Measurements from ENCODE around the gene WBP2.

Gene WBP2

GRCh38 chr17:75844530-75845057 is 10.5 kb downstream of the WBP2 start:
- DNase-seq = no peak

DNA sequence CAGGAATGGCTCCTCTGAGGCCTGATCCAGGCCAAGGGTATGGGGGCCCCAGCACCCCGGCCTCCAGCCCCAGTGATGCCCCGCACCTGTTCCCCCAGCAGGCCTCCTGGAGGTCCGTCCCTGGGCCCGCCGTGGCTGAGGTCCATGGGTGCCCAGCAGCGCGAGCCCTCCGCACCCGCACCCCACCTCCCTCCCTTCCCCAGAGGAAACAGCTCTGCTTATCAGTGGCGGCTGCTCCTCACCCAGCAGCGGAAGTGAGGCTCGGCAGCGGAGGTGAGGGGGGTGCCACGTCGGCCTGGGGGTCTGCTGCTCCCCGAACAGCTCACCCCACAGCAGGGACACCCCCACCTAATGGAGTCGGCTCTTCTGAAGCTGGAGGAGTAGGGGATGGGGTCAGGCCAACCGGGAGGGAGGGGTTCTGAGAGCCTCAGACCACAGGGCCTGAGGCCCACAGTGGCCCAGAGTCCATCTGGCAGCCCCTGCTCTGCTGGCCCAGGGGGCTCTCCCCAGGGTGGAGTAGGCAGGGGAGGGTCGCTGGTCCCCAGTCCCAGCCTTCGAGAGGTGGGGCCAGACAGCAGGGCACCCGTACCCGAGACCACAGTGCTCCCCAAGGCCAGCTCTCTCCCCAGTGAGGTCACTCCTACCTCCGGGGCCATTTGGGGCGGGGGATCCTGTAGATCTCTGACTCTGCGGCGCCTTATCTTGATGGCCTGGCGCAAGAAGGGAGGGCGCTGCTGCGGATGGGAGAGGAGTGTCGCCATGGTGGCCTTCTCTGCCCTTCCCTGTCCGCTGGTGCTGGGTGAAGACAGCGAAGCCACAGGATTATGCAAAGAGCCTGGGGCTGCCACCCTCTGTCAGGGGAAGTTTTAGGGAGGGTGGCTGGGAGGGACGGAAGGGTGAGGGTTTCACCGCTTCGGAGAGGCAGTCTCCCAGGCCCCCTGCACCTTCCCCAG is 11.3 kb downstream of the WBP2 start, which contains the start of gene UNC13D:
Gene UNC13D (minus strand): TSS at position 828 of the 953 bp plus-strand sequence. CDS start 67 bp downstream, at position 761.
- no peak for DNase-seq

DNA sequence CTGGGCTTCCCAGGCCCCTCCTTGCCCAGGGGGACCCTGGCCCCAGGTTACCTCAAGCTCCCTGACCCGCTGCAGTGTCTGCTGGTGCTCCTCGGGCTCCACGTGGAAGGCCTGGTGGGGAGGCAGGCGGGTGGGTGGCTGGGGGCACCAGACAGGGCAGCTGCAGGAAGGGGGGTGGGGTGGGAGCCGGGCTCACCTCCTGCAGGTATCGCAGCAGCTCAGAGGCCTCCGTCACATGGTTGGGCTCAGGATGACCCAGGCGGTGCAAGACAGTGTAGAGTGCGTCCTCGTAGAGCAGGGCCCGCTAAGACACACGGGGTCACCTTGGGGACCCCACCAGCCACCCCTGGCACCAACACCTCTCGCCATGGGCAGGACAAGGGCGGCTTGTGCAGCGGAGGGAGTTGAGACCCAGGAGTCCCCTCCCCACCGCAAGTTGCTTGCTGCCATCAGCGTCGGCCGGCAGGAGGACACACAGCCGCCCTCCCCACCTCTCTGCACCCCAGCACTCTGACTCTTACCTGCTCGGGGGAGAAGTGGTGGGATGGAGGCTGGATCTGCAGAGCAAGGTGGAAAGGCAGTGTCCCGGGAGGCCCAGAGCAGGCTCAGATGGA is 12.1 kb downstream of the WBP2 start:
- no peak for DNase-seq

DNA sequence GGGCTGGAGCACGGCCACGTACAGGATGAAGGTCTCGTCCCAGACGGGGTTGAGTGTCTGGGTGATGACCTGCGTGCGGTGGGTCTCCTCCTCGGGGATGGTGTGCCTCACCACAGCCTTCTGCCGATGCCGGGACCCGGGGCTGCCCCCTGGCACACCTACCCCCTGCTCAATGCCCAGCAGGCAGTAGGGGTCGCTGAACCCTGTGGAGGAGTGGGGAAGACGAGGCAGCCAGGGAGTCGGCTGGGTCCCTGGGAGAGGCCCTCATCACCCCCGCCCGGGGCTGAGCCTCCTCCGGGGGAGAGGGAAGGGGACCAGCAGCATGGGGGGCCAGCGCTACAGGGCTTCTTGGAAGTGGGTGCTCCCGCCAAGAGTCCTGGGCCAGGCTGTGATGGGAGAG is 12.7 kb downstream of the WBP2 start:
- DNase-seq = no peak

DNA sequence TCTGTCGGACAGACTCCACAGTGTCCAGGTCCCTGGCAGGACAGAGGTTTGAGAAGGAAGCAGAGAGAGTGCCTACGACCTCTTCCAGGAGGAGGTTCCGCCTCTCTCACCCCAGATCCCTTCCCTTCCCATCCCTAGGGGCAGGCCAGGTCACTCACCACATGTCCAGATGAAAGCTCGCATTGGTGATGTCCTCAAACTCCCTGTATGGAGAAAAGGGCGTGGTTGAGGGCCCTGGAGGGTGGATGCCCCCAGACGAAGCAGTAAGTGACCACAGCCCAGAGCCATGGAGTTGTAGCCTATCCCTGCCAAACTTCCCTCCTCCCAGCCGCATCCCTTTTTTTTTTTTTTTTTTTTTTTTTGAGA is 14.4 kb downstream of the WBP2 start:
- no peak for DNase-seq

DNA sequence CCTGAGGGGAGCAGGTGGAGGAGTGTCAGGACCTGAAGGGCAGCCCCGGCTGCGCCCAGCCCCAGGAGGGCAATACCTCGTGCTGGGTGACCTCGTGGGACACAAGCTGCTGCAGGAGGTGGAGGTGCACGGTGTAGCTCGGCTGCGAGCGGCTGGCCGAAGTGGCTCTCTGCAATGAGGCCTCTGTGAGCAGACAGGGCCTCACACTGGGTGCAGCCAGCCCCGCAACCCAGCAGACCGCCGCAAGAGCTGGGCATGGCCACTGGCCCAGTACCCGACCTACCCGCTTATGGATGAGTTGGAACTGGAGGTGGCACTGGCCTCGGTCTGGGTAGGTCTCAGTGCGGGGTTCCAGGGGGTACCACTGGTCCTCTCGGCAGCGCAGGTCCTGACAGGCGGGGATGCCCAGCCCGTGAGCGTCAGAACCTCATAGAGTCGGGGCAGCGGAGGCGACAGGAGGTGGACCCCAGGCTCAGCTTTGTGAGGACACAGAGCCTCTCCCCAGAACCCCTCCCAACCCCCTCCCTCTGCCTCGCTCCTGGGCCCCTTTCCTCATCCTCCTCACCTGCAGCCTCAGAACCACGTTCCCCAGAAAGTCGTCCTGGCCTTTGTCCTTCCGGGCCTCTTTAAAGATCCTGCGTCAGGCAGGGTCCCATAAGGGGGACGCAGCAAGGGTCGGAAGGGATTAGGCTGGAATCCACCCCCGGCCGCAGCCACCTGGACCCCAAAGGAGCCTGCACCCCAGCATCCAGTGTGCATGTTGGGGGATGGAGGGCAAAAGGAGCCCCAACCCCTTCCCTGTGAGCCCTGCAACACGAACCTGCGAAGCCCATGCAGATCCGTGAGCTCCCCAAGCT is 15.0 kb downstream of the WBP2 start:
- DNase-seq = no peak

GRCh38 chr17:75838410-75838809 is 16.7 kb downstream of the WBP2 start:
- DNase-seq = no peak

DNA sequence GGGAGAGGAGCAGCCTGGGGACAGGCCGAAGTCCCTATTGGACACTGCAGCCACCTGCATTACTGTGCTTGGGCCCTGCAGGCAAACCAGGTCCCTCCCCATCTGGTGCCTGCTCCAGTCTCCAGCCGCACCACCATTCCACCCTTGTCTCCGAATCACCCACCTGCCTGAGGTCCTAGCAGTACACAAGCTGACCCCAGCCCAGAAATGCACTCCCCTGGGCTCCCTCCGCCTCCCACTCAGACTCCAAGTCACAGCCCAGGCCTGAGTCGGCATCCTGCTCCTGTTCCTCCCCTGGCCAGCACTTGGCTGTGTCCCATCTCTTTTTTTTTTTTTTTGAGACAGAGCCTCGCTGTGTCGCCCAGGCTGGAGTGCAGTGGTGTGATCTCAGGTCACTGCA is 17.2 kb downstream of the WBP2 start:
- DNase-seq = no peak

DNA sequence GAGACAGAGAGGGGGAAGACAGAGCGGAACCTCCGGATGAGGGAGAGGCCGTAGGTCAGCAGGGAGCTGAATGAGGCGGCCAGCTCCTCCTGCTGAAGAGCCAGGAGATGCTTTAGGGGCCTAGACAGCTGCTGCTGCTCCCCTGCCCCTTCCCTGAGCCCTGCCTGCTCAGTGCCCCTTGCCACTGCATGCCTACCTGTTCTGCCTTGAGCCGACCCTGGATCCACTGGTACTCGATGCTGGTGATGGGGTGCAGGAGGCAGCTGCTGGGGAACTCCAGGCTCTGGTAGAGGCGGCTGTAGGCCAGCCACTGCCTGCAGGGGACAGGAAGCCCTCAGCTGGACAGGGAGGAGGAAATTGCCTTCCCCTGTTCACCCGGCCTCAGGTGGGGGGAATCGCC is 18.5 kb downstream of the WBP2 start:
- no peak for DNase-seq

GRCh38 chr17:75835654-75835987 is 19.5 kb downstream of the WBP2 start:
- DNase-seq = no peak

DNA sequence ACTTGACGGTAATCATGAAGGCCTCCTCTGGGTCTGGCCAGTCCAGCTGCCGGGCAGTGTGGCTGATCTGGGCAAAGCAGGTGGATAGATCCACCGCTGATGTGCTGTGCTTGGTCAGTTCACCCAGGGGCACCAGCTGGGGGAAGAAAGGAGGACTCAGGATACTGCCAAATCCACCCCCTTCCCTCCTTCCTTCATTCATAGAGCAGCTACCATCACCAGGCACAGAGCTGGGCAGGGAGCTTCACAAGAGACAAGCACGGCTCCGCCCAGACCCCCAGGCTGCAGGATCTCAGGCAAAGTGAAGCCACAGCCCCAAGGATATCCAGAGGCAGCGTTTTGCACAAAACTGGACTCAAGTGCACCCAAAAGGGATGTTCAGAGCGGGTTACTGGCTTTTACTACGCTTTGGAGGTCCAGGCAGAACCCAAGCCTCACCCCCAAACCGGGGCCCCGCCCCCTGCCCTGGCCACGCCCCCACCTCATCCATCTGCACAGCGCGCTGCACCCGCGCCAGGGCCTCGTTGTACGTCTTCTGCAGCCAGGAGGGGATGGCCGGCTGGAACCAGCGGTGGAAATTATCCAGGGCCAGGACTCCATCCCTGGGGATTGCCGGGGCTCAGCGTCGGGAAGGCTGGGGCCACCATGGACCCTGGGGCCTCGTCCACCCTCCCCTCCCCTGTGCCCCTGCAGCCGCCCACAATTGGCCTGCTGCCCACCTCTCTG is 20.0 kb downstream of the WBP2 start:
- DNase-seq = no peak

DNA sequence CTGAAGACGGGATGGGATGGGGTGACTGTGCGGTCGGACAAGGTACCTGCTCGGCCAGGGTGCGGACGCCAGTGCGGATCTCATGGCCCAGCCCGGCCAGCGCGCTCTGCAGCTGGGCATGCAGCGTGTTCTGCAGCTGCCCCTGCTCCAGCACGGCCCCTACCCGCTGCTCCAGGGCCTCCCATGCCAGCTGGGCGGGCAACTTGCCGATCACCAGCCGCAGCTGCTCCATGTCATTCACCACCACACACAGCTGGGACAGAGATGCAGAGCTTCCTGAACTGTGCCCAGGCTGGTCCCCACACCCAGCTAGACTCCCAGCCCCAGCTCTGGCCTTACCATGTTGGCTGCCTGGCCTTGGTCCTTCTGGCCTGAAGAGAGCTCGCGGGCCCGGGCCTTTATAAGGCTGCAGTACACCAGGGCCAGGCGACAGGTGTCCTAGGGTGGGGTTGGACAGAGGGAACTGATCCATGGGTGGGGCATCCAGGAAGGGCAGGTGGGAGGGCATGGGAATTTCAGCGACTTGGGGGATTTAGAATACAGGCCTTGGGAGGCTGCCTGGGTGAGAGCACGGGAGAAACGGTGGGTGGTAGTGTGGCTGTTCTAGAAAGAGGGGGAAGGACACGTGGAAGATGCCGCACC is 20.7 kb downstream of the WBP2 start:
- no peak for DNase-seq

DNA sequence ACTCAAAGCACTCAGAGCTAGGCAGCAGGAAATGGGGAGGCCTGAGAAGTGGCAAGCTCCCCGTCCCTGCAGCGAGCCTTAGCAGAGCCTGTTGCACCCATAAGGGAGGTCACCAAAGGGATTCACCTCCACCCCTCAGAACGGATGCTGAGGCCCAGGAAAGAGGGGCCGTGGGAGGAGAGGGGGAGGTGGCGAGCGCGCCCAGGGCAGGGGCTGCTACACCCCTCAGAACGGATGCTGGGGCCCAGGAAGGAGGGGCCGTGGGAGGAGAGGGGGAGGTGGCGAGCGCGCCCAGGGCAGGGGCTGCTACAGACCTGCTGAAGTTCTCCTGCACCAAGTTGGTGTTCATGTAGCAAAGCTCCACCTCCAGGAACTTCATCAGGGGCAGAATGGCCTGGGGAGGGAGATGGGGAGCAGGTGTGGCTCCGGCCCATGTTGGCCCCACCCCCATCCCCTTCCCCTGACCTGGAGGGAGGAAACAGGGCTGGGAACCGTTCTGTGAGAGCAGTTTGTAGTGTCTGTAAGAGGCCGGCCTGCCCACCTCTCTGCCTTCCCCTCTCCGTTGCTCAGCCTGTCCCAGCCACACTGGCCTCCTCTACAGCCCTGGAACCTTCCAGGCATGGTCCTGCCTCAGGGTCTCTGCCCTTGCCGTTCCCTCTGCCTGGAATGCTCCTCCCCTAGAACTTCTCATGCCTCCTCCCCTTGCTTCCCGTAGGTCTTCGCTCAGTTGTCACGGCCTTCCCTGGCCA is 22.3 kb downstream of the WBP2 start:
- no peak for DNase-seq

DNA sequence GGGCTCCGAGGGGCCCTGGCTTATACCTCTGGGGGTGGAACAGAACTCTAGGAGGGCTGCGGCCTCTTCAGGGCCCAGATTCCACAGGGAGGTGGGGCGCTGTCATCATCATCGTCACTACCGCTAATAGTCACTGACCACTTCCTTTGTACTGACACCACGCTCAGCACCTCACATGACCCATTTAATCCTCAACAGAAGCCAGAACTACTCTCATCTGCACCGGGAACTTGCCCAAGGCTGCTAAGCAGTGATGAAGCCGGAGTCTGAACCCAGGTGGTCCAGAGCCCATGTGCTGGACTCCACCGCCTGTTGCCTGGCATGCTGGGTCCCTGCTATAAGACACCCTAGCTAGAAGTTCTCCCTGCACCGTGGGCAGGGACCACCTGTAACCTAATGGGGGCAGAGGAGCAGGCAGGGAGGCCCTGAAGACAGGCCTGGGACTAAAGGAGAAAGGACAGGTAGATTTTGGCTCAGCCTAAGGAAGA is 22.9 kb downstream of the WBP2 start:
- DNase-seq = peak; percentile 68

GRCh38 chr17:75831032-75831571 is 24.0 kb downstream of the WBP2 start:
- DNase-seq = no peak

DNA sequence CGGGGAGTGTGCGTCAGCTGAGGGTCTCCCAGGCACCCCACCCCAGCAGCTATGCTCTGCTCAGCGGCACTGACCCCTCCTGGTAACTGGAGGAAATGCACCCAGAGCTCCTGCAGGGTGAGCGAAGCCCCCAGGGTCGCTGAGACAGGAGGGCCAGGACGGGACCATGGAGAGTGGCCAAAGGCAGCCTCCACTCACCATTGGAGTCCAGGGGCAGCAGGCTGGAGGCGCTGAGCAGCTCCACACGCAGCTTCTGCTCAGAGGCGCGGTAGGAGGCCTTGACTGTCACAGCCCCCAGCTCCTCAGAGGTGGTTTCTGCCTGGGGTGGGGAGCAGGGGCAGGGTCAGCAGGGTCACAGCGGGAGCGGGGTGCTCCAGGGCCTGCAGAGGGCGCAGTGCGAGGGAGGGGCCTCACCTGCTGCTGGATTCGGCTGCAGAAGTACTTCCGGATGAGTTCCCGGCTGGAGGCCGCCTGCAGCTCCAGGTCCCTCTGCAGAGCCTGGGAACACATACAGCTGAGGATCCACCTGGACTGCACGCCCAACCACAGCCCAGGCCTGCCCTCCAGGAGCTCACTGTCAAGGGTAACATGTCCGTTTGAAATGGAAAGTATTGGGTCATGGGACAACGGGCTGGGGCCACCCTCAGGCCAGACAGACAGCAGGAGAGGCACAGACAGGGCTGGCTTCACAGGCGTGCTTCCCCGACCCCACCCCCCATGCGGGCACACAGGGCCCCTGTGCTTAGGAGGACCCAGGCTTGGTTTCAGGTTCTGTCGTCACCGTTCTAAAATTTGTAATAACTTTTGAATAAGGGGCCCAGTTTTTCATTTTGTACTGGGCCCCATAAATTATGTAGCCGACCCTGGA is 24.7 kb downstream of the WBP2 start:
- no peak for DNase-seq

DNA sequence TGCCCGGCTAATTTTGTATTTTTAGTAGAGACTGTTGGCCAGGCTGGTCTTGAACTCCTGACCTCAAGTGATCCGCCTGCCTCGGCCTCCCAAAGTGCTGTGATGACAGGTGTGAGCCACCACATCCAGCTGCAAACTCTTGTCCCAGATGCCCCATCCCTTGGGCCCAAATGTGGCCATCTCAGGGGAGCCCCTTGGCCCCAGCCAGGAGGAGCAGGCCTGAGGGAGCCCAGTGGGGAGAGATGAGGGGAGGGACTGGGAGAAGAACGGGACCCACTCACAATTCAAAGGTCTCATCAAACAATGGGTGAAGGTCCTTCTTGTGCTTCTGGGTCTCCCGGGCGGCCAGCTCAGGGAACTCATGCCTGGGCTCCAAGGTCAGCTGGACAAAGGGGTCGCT is 25.4 kb downstream of the WBP2 start:
- no peak for DNase-seq

DNA sequence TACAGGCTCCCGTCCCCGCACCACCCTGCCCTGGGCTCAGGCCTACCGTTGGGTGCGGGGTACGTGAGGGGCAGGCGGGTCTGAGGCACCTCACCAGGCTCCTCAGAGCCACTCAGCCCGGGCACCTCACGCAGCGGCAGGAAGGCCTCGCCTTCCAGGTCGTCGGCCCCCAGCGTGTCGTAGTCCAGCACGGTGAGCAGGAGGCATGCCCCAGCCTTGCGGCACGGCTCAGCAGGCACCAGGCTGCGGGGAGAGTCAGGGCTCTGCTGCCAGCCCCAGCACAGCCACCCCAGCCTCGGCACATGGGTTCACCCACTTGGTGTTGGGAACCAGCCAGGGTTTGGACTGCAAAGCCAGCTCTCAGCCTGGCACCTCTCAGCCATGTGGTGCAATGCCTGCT is 26.4 kb downstream of the WBP2 start:
- no peak for DNase-seq

DNA sequence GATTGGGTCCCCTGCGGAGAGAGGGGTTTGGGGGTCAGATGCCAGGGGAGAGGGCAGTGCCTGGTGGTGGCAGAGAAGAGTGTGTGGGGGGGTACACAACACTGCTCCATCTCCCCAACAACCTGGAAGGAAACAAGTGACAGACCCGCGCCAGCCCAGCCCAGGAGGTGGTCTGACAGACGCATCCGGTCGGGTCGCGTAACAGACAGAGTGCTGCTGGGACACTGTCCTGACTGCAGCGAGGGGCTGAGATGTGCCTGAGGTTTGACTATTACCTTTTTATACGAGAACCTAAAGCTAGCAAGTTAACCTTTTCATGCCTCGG is 27.1 kb downstream of the WBP2 start:
- no peak for DNase-seq

Measured in fibroblast of skin of abdomen (primary cell).